HEK293 (cell line): Measurements from ENCODE around the gene YTHDC2.

ENCODE experiments used
- ZFP3 ChIP-seq: fragments of 450-650 bp; formaldehyde crosslinking; IDR thresholded peaks from 2 replicates; pipeline ENCODE4 v1.5.1; 2016; ENCODE audit warnings: low read depth, missing biosample characterization, missing genetic modification characterization
- ZNF140 ChIP-seq: fragments of 450-650 bp; formaldehyde crosslinking; IDR thresholded peaks from 2 replicates; pipeline ENCODE4 v1.5.1; 2016; ENCODE audit warnings: missing biosample characterization, missing genetic modification characterization
- ZNF175 ChIP-seq: fragments of 450-650 bp; formaldehyde crosslinking; IDR thresholded peaks from 2 replicates; pipeline ENCODE4 v1.5.1; 2016; ENCODE audit warnings: missing biosample characterization, missing genetic modification characterization
- ZNF791 ChIP-seq: fragments of 450-650 bp; formaldehyde crosslinking; IDR thresholded peaks from 2 replicates; pipeline ENCODE4 v1.5.1; 2016; ENCODE audit warnings: missing biosample characterization, missing genetic modification characterization
- ZSCAN16 ChIP-seq: fragments of 450-650 bp; formaldehyde crosslinking; IDR thresholded peaks from 2 replicates; pipeline ENCODE4 v1.5.1; 2016; ENCODE audit warnings: missing biosample characterization, missing genetic modification characterization
- TF ChIP-seq, protein P1 (sequence below): fragments of 450-650 bp; formaldehyde crosslinking; IDR thresholded peaks from 2 replicates; pipeline ENCODE4 v1.5.1; 2016; ENCODE audit warnings: missing biosample characterization, missing genetic modification characterization
- TF ChIP-seq, protein P2 (sequence below): fragments of 450-650 bp; formaldehyde crosslinking; IDR thresholded peaks from 2 replicates; pipeline ENCODE4 v1.5.1; 2016; ENCODE audit warnings: missing biosample characterization, missing genetic modification characterization
- TF ChIP-seq, protein P3 (sequence below): fragments of 450-650 bp; formaldehyde crosslinking; IDR thresholded peaks from 2 replicates; pipeline ENCODE4; 2016; ENCODE audit warnings: missing biosample characterization, missing genetic modification characterization

DNA sequence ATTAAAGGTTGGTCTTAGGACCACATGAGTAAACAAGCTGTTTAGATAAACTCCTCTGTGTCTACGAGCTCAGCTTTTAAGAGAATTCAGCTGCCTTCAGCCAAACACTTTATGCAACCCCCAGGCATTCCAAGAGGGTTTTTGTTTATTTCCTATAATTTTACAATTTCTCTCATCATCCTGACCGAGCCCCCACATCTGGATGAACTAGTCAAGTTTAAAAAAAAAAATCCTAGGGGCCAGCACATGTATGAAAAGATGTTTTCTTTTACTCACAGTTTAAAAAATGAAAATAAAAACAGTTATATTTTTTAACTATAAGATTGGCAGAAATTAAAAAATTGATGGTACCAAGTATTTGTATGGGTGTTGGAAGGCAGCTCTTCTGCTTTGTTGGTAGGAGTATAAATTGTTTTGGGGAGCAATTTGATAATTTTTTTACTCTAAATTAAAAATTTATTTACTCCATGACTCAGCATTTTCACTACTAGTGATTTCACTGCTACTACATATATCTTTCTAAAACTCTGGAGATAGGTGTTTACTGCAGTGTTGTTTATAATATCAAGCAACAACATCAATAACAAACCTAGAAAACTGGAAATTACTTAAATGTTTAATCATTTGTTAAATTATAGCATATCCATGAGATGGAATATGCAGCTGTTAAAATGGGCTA is 18.1 kb downstream of the YTHDC2 start:
- TF ChIP-seq, protein P1, sequence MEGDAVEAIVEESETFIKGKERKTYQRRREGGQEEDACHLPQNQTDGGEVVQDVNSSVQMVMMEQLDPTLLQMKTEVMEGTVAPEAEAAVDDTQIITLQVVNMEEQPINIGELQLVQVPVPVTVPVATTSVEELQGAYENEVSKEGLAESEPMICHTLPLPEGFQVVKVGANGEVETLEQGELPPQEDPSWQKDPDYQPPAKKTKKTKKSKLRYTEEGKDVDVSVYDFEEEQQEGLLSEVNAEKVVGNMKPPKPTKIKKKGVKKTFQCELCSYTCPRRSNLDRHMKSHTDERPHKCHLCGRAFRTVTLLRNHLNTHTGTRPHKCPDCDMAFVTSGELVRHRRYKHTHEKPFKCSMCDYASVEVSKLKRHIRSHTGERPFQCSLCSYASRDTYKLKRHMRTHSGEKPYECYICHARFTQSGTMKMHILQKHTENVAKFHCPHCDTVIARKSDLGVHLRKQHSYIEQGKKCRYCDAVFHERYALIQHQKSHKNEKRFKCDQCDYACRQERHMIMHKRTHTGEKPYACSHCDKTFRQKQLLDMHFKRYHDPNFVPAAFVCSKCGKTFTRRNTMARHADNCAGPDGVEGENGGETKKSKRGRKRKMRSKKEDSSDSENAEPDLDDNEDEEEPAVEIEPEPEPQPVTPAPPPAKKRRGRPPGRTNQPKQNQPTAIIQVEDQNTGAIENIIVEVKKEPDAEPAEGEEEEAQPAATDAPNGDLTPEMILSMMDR (tag by site-specific recombination) = no peak
- no peak for TF ChIP-seq ZFP3
- TF ChIP-seq, protein P2, sequence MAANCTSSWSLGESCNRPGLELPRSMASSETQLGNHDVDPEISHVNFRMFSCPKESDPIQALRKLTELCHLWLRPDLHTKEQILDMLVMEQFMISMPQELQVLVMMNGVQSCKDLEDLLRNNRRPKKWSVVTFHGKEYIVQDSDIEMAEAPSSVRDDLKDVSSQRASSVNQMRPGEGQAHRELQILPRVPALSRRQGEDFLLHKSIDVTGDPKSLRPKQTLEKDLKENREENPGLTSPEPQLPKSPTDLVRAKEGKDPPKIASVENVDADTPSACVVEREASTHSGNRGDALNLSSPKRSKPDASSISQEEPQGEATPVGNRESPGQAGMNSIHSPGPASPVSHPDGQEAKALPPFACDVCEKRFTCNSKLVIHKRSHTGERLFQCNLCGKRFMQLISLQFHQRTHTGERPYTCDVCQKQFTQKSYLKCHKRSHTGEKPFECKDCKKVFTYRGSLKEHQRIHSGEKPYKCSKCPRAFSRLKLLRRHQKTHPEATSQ (tag by site-specific recombination) = no peak
- no peak for TF ChIP-seq ZSCAN16 (tag by site-specific recombination)
- no peak for TF ChIP-seq ZNF791 (tag by site-specific recombination)
- no peak for TF ChIP-seq ZNF175 (tag by site-specific recombination)
- TF ChIP-seq, protein P3, sequence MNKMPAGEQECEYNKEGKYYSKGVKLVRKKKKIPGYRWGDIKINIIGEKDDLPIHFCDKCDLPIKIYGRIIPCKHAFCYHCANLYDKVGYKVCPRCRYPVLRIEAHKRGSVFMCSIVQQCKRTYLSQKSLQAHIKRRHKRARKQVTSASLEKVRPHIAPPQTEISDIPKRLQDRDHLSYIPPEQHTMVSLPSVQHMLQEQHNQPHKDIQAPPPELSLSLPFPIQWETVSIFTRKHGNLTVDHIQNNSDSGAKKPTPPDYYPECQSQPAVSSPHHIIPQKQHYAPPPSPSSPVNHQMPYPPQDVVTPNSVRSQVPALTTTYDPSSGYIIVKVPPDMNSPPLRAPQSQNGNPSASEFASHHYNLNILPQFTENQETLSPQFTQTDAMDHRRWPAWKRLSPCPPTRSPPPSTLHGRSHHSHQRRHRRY (tag by site-specific recombination) = no peak
- TF ChIP-seq ZNF140 (tag by site-specific recombination) = no peak
